CD4-positive, alpha-beta T cell treated with Interleukin-6 at 100 ng/mL for 8 hours (primary cell): Measurements from ENCODE around the gene KCNA10.

Source experiments
- DNase-seq: peaks from one replicate; pipeline ENCODE4 v3.0.0-alpha.2; 2020; ENCODE audit warnings: mixed read lengths, low spot score

Gene KCNA10

DNA sequence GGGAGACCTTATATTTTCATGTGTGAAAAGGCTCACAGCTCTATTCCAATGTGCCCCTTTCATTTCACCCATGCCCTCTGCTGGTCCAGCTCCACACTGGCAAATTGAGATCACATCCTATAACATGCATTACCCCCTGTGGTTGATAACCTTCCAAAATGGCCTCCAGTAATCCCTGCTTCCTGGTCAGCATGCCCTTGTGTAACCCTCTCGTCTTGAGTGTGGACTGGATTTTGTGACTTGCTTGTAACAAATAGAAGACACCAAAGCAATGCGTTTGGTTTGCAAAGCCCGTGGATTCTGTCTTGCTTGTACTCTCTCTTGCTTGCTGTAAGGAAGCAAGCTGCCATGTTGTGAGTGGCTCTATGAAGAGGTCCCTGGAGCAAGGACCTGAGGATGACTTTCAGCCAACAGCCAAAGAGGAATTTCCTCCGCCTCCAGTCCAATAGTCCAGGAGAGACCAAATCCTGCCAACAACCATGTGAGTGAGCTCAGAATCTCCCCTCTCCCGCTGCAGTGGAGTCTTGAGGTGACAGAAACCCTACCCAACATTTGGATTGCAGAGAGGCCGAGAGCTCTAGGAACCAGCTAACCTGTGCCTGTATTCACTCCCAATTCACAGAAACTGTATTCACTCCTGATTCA, 17.4 kb downstream of the KCNA10 start:
- DNase-seq, result no peak

DNA sequence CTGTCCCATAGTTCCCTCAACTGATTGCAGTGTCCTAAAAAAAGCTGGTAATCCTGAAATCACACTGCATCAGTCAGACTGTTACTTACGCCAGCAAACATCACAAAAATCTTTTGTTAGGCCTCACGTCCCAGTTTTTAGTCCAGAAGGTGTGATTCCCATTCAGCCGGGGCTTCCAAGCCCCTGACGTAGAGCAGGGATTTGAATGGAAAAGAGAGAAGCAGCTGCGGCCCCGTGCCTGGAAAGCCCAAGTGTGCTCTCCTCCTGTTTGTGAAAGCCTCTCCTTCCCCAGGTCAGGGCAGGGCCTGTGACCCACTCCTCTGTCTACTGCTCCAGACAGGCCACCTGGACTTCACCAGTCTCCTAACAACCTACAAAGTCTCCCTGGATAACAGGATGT, 20.7 kb downstream of the KCNA10 start:
- DNase-seq, result no peak

DNA sequence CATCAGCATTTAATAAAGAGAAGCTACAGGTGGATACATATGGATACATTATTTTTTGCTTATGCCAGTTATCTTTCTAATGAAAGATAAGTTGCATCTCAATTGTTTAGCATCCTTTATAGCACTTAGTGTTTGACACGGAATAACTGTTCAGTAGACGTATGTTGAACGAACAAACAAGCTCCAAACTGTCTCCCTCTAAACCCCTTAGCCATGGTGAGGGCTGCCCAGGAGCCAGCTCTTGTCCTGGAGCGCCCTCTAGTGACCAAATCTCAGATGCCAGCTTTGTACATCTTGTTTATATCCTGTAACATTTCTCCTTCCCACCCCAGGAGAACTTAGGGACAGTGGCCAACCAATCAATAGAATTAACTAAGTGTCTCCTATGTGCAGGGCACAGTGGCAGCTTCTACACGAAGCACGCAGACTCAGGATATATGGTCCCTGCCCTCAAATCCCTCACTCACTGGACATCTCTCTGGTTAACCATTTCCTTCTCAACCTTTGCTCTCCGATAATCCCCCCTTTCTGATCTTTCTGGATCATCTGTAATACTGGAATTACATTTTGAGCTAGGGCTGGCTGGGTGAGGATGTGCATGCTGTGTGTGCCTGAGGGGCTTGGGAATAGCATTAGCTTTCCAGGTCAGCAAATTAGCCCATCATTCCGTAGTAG, 22.9 kb downstream of the KCNA10 start:
- peak; percentile 68 for DNase-seq

DNA sequence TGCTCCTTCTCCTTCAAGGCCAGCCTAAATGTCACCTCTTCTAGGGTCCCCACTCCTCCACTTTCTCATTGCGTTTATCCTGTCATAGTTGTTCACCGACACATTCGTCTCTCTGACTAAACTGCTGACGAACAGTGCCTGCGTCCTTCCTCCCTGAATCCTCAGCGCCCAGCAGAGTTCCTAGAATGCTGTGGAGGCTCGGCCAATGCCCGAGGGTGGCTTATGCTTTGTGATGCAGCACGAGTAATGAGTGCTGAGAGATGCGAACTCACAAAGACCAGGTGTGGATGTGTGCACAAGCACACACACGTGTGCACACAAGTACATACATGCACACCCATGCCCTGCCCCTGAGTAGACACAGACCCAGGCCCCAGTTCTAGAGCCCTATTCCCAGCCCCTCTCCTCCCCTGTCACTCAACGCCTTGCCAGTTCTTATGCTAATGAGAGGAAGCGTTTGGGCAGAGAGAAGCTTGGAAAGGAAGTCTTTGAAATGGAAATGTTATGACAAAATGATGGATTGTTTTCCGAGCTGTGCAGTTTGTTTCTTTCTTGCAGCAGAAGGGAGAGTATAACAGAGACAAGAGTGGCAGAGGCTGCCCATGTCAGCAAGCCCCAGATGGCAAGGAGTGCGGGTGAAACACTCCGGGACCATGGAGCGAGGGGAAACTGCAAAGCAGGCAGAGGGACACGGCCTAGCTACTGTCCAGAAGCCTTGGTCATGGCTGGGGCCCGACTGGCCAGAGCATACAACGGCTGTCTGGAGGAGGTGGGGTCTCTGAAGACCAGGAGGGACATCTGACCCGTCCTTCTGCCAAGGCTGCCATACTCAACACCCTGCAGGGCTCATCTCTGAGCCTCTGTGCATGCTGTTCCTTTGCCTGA, 24.2 kb downstream of the KCNA10 start:
- DNase-seq, result no peak

DNA sequence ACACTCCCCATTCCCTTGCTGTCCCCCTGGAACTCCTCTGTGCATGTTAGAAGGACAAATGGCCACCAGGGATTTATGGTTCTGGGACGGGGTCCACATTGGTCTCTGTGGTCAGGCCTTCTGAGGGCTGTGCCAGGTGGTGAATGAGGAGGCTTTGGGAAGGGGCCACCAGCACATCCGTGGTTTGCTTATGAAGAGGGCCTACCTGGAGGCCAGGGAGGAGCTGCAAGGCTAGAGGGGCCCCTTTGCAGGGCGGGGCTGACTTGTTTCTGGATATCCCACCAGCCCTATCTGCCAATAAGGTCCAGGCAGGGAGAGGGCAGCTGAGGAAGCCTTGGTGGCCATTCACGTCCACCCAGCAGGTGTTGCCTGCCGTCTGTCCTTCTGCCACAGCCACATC, 24.9 kb downstream of the KCNA10 start:
- DNase-seq, result no peak

DNA sequence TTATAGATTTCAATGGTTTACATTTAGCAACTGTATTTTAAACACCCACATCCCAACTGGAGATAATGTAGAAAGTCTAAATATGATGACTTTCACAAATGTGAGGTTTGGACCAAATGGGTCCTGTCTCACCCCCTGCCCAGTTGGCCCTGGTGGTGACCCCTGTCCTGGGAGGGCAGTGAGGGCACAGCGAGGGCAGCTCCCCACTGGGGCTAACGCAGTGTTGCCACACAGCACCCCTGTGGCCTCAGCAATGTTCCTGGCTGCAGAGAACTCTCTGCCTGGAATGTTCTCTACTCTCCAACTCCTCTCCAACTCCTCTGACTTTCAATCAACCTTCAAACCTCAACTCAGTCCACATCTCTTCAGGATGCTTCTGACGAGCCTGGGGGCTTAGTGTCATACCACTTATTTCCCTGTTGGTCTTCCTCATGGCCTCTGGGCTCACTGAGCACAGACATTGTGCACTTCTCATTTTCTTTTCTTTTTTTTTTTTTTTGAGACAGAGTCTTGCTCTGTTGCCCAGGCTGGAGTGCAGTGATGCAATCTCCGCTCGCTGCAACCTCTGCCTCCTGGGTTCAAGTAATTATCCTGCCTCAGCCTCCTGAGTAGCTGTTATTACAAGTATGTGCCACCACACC, 25.8 kb downstream of the KCNA10 start:
- no peak for DNase-seq

DNA sequence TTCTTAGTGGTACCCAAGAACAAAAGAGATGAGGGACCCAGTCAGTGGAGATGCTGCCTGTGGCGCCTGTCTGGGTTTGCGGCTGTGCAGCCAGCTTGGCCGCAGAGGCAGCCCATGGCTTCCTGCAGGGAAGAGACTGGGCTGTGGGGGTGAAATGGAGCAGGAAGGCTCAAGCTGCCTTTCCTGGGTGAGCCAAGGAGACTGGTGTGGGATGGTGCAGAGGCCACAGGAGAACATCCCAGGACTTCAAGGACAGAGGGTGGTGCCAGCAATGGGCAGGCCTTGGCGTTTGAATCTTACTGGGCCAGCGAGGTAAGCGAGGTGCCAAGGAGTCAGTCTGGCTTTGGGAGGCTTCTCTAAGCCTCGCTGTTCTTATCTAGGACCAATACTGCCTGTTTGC, 26.4 kb downstream of the KCNA10 start:
- DNase-seq, result no peak

DNA sequence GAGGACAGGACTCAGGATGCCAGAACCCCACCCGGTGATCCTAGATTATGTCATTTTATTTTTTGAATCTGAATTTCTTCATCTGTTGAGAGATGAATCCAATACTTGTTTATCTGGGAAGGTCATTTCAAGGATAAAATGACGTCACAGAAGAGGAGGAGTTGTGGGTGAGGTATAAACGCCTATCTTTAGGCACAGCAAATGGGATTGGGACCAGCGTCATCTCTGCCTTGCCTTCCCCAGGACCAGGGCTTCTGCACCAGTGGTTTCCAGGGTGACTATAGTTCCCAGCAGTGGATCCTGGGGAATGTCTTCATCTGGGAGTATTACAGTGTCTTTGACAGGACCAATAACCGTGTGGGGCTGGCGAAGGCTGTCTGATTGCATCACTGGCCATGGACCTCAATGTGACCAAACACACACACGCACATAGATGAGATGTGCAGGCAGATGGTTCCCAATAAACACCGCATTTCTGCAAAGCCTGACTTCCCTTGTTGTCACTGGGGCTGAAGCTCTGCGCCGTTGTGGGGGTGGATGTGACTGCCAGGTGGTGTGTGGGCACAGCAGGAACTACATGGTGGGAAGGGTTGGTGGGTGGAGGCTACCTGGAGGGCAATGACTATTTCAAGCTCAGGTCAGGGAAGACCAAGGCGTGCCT, 28.1 kb downstream of the KCNA10 start:
- DNase-seq, result no peak

DNA sequence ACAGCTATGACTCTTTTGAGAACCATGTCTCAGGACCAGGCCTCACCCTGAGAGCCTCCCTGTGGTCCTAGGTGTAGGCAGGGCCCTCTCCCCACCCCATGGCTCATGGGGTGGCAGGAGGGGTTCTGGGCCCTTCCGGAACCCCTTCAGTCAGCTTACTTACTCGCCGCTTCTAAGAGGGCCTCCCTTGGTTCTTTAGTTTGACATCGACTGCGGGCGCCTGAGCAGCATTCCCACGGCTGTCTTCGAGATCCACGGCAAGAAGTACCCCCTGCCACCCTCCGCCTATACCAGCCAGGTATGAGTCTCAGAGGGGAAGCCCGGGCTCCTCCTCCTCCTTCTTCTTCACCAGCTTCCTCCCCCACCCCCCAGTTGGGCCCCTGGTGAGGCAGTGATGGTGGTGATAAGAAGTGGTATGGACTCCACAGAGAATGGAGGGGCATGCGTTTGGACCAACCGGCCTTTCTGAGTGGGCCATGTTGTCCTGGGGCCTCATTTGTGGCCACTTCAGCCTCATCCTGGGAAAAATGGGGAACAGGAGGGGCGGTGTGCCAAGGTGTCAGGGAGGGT, 28.9 kb downstream of the KCNA10 start:
- no peak for DNase-seq

DNA sequence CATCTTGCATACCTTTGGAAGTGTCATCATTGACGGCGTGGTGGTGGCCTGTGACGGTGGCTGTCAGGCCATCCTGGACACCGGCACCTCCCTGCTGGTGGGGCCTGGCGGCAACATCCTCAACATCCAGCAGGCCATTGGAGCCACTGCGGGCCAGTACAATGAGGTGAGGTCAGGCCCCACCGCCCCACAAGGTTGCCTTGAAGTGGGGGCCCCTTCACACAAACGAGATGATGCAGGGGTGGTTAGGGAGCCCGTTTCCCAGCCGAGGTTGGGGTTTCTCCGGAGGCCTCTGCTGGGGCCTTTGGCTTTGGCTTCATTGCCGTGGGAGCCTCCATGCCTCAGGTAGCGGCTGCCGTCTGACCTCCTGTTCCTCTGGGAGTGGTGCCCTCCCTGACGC, 29.6 kb downstream of the KCNA10 start:
- no peak for DNase-seq

DNA sequence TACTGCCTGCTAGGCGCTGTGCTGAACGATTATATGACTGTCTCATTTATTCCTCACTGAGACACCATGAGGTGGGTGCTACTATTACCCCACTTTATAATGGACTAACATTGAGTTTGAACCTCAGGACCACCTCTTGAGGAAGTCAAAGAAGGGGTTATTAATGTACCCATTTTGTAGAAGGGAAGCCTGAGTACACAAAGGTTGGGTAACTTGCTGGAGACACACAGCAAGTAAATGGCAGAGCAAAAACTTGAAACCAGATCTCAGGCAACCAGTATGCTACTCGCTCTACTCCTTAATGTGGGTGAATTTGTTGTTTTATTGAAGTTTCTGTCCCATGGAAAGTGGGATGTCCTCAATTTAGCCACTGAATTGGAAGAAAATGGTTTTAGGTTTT, 30.1 kb downstream of the KCNA10 start:
- no peak for DNase-seq

DNA sequence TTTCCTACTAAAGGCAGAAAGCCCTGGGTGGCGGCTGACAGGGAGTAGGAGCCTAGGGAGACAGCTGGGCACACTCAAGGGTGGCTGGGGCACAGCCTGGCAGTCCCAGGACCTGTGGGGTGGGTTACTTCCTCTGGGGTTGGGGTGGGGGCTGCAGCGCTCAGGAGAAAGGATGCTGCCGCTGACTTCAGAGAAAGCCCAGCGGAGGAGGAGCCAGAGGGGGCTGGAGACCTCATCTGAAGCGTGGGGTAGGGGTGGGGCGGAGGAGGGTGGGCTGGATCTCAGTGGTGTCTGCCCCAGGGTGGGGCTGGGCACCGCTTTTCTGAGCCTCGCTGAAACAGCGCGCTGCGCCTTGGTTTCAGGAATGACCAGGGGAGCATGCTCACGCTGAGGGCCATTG, 30.8 kb downstream of the KCNA10 start:
- no peak for DNase-seq

DNA sequence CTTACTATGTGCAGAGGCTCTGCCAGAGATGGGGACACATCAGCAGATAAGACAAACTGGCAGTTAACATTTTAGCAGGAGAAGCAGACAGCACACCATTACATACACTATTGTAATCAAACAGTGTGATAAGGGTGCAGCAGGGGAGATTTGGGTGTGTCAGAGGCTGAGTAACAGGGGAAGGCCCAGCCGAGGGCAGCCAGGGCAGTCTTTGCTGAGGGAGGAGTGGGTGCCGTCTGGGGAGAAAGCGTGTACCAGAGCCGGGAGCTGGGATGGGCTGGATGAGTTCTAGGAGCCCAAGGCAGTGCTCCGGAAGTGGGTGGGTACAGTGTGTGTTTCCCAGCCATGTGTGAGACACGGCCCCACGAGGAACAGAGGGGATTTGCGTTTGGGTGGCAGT, 31.2 kb downstream of the KCNA10 start:
- DNase-seq, result no peak

DNA sequence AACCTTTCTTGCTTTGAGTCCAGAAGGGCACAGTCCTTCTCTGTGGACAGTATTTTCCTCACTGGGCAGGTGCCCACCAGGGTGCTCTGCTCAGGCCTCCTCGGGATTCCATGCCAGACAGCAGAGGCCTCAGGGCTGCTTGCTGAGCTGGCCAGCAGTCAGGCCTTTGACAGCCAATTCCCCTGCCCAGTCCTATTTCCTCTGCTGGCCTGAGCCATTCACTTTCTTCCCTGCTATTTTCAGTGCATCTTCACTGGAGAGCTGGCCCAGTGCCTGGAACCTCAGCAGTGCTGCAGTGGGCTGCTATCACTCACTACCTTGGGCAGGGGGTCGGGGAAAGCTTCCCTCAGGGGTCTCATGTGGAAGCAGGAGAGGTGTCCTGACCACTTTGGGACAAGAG, 33.2 kb downstream of the KCNA10 start:
- DNase-seq, result no peak

DNA sequence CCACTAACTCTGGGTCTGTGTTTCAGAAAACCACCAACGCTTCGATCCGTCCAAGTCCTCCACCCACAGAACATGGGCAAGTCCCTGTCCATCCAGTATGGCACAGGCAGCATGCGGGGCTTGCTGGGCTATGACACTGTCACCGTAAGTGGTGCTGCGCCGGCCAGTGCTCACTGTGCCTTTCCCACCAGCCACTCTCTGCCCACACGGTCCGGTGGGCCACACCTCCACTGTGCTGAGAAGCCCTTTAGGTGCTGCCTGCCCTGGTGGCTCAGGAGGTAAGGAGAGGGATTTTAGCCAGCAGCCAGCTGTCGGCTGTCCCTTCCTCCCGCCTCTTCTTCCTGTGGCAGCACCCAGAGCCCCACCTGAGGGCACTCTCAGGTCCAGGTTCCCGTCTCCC, 34.2 kb downstream of the KCNA10 start:
- no peak for DNase-seq

DNA sequence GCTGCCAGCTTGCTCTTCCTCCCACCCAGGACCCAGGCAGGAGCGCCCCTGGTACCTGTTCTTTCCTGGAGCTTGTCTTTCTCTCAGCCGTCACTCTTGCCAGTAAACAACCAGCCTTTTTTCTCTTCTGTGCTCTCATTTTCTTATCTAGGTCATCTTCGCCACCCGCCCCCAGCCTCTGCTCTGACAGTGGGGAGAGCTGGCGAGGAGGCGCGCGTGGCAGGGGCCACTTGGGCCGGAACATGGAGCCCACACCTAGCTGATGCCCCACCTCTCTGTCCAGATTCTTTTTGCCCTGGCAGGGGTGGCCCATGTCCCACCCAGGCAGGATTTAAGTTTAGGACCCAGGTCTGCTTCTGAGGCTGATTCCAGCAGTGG, 35.7 kb downstream of the KCNA10 start:
- no peak for DNase-seq

DNA sequence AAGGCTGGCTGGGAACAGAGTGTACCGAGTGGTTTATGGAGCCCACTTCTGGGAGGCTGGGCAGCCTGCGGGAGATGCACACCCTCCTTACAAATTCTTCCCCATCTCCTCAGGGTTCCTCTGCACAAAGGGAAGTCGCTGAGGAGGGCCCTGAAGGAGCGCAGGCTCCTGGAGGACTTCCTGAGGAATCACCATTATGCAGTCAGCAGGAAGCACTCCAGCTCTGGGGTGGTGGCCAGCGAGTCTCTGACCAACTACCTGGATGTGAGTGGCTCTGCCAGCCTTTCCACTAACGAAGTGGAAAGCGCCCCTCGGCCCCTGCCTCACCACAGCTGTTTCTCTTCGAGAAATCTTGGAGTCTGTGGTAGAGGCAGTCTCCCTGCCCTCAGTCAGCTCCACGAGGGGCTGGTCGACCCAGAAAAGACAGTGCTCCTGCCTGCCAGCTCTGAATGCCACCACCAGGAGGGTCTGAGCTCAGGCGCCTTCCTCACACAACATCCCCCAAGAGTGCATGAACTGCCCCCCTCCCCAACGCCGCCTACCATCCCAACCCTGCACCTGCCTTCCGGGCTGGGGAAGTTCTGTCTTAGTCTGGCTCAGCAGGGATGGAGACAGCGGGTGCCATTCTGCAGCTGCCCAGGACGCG, 36.2 kb downstream of the KCNA10 start:
- DNase-seq, result no peak

DNA sequence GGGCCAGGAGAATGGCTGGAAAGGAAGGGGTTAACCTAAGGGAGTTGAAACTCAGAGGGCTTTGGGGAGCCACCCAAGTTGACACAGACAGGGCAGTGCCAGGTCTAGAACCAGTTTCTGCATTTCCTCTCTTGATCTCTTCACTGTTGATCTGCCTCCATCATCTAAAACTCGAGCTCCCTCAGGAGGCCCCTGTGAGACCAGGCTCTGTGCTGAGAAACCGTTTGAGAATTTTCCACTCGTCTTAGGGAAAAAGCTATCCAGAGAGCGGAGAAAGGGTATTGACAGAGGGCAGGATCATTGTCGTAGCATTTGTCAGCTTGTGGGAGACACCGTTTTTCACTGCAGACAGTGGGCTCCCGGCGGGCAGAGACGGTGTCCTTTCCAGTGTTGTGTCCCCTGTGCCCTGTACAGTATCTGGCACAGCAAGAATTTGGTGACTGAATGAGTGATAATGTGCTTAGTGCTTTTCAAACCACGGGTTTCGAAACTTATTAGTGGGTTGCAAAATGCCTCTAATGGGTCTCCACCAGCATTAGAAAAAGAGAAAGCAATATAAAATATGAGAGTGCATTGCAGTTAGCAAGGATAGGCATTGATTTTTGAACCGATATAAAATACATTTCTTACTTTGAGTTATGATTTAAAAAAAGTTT, 36.9 kb downstream of the KCNA10 start:
- no peak for DNase-seq

DNA sequence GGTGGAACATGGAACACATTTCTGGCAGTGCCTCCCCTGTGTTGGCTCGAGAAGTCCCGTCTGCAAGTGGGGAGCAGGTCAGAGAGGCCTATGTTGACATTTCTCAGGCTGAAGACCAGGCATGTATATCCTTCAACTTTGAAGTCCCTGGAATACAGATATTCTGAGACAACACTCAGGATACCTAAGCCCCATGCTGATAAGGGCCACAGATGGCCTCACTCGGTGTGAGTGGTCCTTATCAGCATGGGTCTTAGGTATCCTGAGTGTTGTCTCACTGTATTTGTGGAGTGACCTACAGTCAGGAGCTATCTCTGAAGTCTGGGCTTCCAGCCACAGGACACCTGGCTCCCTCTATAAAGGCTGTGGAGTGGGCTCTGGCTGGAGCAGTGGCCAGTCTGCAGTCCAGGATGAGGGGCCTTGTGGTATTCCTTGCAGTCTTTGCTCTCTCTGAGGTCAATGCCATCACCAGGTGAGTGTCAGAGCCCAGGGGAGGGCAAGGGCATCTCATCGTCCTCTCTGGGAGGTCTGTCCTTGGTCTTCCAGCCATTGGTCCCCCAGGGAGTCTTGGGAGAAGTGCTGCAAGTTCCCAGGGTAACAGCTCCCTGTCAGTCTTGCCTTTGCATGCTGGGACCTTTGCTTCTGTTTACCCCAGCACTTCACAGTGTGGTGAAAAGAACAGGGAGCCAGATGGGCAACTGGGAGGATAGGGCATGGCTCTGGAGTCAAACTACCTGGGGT, 38.4 kb downstream of the KCNA10 start:
- DNase-seq, result no peak

DNA sequence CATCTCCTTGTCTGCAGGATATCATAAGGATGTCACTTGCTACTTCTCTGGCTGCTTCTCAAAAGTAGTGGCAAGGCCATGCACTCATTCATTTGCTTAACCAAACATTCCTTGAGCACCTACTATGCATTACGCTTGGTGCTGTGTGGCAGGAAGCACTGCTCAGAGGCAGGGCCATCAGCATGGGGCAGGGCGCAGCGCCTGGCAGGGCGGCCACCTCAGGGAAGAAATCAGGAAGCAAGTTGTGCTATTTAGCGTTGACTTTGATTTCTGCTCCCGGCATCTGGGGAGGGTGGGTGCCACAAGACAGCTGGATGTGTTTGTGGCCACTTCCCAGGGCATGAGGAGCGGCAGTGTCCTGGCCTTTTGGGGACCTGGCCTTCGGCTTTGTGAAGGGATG, 40.1 kb downstream of the KCNA10 start:
- DNase-seq, result no peak
